Measurements from ENCODE around the gene CCDC110. TPM values are rescaled to one million over a fixed set of nuclear protein-coding genes. Genes with fewer than 3 reads are reported as not detected.
"Not testable (repeated sequence)": the region's sequence is repeated elsewhere in the genome, so short reads cannot be mapped to it uniquely, and the experiment has no call there.

The CCDC110 gene
- total and polyA plus RNA-seq, 2 of the 4 experiments (the other 2 are of a cell fraction) = 0.46 to 0.90 TPM

- POLR2A ChIA-PET (ENCODE audit: unreplicated experiment); ATAC-seq (ENCODE audit: low read depth); dilution Hi-C loops (cut with HindIII; ENCODE audit: low sequenced_read_pairs, unreplicated experiment): not testable (repeated sequence)
Observed at GRCh38 chr4:185511243-185511642, 39.7 kb upstream of the CCDC110 start.

More at GRCh38 chr4:185511243-185511642, 39.7 kb upstream of the CCDC110 start:
- H4K5ac ChIP-seq (ENCODE audit: low read depth, low read length); intact Hi-C loops (cut with micrococcal nuclease); H2AK9ac ChIP-seq (replicated peaks; ENCODE audit: low read depth, low read length, poor library complexity); H3K56ac ChIP-seq (ENCODE audit: extremely low read depth, insufficient read depth, low read length); H3K14ac ChIP-seq (replicated peaks; ENCODE audit: low read depth, low read length); H3K9me3 ChIP-seq (ENCODE audit: control insufficient read depth, insufficient read depth, low read length); BruUV-seq (replicated peaks); H2AFZ ChIP-seq (replicated peaks; ENCODE audit: low read length, poor library complexity); H3K27me3 ChIP-seq (ENCODE audit: control insufficient read depth, insufficient read depth, low read length); H4K91ac ChIP-seq (ENCODE audit: insufficient read depth, low read depth, low read length); H2BK20ac ChIP-seq (ENCODE audit: low read depth, low read length); H3K9ac ChIP-seq (ENCODE audit: low read depth, low read length); H3K36me3 ChIP-seq (ENCODE audit: control insufficient read depth, insufficient read depth, low read length); H2BK120ac ChIP-seq (ENCODE audit: low read depth, low read length); H3K9me1 ChIP-seq (ENCODE audit: insufficient read depth, low read length); H3K18ac ChIP-seq (ENCODE audit: low read depth, low read length); H4K20me1 ChIP-seq (ENCODE audit: insufficient read depth, low read length); H2BK5ac ChIP-seq (ENCODE audit: low read depth, low read length, poor library complexity, severe bottlenecking); H4K8ac ChIP-seq (ENCODE audit: low read depth in 2 of 2, low read length in 2 of 2); H3K79me1 ChIP-seq (ENCODE audit: low read depth in 1 of 2, low read length in 2 of 2); H3K4ac ChIP-seq (ENCODE audit: low read depth, low read length); H2AK5ac ChIP-seq (ENCODE audit: low read depth, low read length); H3K4me2 ChIP-seq (ENCODE audit: low read depth, low read length); H3K27ac ChIP-seq (ENCODE audit: insufficient read depth, low read length); H3K4me3 ChIP-seq (ENCODE audit: insufficient read depth, low read depth, low read length); H2BK15ac ChIP-seq (ENCODE audit: low read depth, low read length); DNase-seq; in situ Hi-C loops (cut with MboI; ENCODE audit: low sequenced_read_pairs); H3K23ac ChIP-seq (ENCODE audit: low read depth, low read length): not testable (repeated sequence)
- peaks cover 15% of the 10 kb centered on the region for H3K4me1 ChIP-seq (ENCODE audit: control insufficient read depth, insufficient read depth, low read length)
- CTCF ChIA-PET = interaction anchor here (0.7 to 1.6 kb wide), 3 partner anchors 14 to 252 kb away, joined by 3 to 5 read pairs (median 4); partner anchors contain the start of gene PDLIM3
- WGBS, 2 experiments (ENCODE audit: extremely low coverage in 2 of 2, insufficient read length in 1 of 2) = no CpG with 5 or more reads among the region's 2 CpGs
